Measurements from ENCODE around the gene TXLNG. TPM values are rescaled to one million over a fixed set of nuclear protein-coding genes. Genes with fewer than 3 reads are reported as not detected.
"Not testable (repeated sequence)": the region's sequence is repeated elsewhere in the genome, so short reads cannot be mapped to it uniquely, and the experiment has no call there.

Gene TXLNG
- total RNA-seq, 2 donors from 2014 or later = 6.2 to 10.1 TPM

DNA sequence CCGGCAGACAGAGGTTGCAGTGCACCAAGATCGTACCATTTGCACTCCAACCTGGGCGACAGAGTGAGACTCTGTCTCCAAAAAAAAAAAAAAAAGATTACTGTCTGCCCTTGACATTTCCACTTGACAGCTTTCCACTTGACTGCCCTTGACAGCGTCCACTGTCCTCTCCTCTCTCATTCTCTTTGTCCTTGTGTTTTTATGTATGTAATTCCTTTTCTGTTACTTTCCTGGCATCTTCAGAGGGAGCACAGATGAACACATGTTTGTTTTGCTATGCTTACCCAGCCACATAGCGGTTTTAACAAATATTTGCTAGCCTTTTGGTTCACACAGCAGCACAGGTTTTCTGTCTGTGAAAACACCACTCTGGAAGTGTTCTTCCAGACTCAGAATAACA is 40.6 kb upstream of the TXLNG start:
- H3K36me3 ChIP-seq = peaks cover 73% of the 10 kb centered on the region
- DNase-seq (ENCODE audit: low spot score) = no peak
- no peak overlapping the region for H3K27ac ChIP-seq
- no peaks in the 10 kb centered on the region for H3K27me3 ChIP-seq
- no peak for TF ChIP-seq CTCF (IDR thresholded peaks at IDR 0.05)
- no peaks in the 10 kb centered on the region for H3K4me1 ChIP-seq
- no peaks in the 10 kb centered on the region for H3K9me3 ChIP-seq
- no peak overlapping the region for H3K4me3 ChIP-seq

DNA sequence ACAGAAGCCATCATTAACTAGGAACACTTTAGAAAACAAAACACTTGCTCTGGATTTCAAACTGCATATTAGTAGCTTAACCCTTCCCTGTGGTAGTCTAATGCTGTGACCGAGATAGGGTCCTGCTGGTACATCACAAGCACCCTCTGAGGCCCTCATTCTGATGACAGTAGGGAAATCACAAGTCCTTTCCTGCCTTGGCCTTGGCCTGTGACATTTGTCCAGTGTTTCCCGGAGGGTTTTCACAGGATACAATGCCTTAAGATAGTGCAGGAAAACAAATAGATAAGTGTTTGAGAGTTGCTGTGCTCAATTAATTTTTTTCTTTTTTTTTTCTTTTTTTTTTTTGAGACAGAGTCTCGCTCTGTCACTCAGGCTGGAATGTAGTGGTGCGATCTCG is 37.8 kb upstream of the TXLNG start:
- H3K36me3 ChIP-seq = peaks cover 56% of the 10 kb centered on the region
- no peak for TF ChIP-seq CTCF (IDR thresholded peaks at IDR 0.05)
- H3K4me3 ChIP-seq = no peak overlapping the region
- no peaks in the 10 kb centered on the region for H3K4me1 ChIP-seq
- H3K9me3 ChIP-seq = no peaks in the 10 kb centered on the region
- no peaks in the 10 kb centered on the region for H3K27me3 ChIP-seq
- no peak overlapping the region for H3K27ac ChIP-seq
- DNase-seq (ENCODE audit: low spot score) = no peak

DNA sequence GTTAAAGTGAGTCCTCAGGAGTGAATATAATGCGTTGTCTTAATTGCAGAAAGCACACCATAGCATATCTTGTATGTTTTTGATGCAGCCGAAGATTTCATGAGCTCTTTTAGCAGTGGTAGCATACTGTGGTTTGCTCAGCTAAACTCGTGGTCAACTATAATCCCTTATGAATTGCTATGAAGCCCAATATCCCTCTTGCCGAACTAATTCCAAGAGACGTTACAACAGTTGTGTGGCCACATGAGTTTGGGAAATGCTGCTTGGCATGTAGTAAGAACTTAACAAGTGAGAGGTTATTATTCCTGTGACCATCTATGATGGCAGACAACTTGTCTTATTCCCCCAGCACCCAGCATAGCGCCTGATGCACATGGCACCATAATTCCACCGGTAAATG is 36.1 kb upstream of the TXLNG start:
- Histone ChIP-seq H3K4me3 (no peak overlapping the region), H3K27me3 (no peaks in the 10 kb centered on the region), H3K27ac (no peak overlapping the region), H3K9me3 (no peaks in the 10 kb centered on the region), H3K4me1 (no peaks in the 10 kb centered on the region), H3K36me3 (peaks cover 45% of the 10 kb centered on the region)
- DNase-seq (ENCODE audit: low spot score) = no peak
- TF ChIP-seq CTCF (IDR thresholded peaks at IDR 0.05) = no peak

DNA sequence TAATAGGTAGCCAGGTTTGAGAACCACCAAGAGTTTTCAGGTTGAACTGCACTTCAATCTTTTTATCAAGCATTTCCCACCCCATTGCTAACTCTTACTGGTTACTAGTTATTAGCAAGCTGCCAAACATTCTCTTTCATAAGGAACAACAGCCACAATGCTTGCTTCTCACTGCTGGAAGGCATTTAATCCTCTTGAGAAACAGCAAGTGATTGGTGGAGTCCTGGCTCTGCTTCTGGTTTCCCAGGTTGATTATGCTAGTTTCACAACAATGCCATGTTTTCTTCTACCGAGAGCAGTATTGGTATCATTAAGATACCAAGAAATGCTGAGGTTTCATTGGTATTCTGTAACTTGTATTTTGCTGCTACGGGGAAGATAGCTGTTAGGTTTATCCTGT is 32.2 kb upstream of the TXLNG start:
- Histone ChIP-seq H3K9me3 (no peaks in the 10 kb centered on the region), H3K4me3 (no peak overlapping the region), H3K4me1 (no peaks in the 10 kb centered on the region), H3K36me3 (peaks cover 51% of the 10 kb centered on the region), H3K27me3 (no peaks in the 10 kb centered on the region), H3K27ac (no peak overlapping the region)
- TF ChIP-seq CTCF (IDR thresholded peaks at IDR 0.05) = no peak
- DNase-seq (ENCODE audit: low spot score) = no peak

DNA sequence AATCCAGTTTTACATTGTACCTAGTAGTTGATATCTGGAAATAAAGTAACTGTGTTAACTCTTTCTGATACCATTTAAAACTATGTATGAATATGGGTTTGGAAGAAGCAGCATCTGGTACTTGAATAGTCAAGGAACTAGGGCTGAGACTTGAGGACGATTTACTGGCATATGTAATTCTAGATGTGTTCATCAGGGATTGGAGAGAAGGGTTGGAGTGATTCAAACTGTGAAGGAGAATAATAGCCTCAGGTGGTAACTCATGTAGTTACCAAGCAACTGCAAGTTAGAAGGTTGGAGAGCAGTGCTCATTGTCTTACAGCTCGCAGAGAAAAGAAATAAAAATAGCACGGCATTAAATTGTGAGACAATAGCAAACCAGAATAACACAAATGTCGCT is 29.5 kb upstream of the TXLNG start:
- Histone ChIP-seq H3K27ac (no peak overlapping the region), H3K4me1 (no peaks in the 10 kb centered on the region), H3K27me3 (no peaks in the 10 kb centered on the region), H3K9me3 (no peaks in the 10 kb centered on the region), H3K36me3 (peaks cover 54% of the 10 kb centered on the region), H3K4me3 (no peak overlapping the region)
- no peak for DNase-seq (ENCODE audit: low spot score)
- no peak for TF ChIP-seq CTCF (IDR thresholded peaks at IDR 0.05)

DNA sequence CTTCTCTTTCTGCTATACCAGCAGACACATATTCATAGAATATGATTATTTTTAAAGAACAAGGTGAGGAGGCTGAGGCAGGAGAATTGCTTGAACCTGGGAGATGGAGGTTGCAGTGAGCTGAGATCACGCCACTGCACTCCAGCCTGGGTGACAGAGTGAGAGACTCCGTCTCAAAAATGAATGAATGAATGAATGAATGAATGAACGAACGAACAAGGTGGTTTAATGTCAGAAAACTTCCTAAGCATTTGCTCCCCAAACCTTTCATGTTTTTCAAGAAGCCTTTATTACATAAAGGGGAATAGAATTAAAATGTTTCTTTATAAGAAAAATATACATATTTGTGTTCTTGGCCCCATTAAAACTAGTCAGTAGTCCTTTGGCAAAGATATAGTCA is 24.8 kb upstream of the TXLNG start:
- H3K27me3 ChIP-seq; H3K9me3 ChIP-seq; H3K27ac ChIP-seq; DNase-seq (ENCODE audit: low spot score); H3K4me1 ChIP-seq; H3K4me3 ChIP-seq: not testable (repeated sequence)
- peaks cover 38% of the 10 kb centered on the region for H3K36me3 ChIP-seq
